ENCODE measurements around the gene CNN2. TPM values are rescaled to one million over a fixed set of nuclear protein-coding genes. Genes with fewer than 3 reads are reported as not detected.

The CNN2 gene
- total and polyA plus RNA-seq, 2 of the 8 experiments (the other 6 are each of a cell fraction or from before 2014, with no cell fraction given), result 189 to 551 TPM

- no peak for FAIRE-seq
- TF ChIP-seq SUZ12 (IDR thresholded peaks at IDR 0.05; ENCODE audit: low read length) (no peak), HDAC2 (IDR thresholded peaks at IDR 0.05; ENCODE audit: borderline replicate concordance in 1 of 2, low read depth in 2 of 2, low read length in 2 of 2) (peak; percentile 46 to 72; a peak in 1 of 4 replicates), TEAD4 (IDR thresholded peaks at IDR 0.05; ENCODE audit: low read depth, low read length) (no peak), CBX8 (IDR thresholded peaks at IDR 0.05; ENCODE audit: borderline replicate concordance, low read depth, low read length) (no peak), ZNF274 (IDR thresholded peaks at IDR 0.05; ENCODE audit: borderline replicate concordance, extremely low read depth, low read length) (no peak), NRF1 (IDR thresholded peaks at IDR 0.05; ENCODE audit: low read depth, low read length) (peak; percentile 94), YY1 (IDR thresholded peaks at IDR 0.05; ENCODE audit: low read depth, low read length) (peak; percentile 99), ATF3 (IDR thresholded peaks at IDR 0.05; ENCODE audit: insufficient read depth, low read depth, low read length) (peak; percentile 49; the same call in 1 of the 2 replicates), RFX5 (IDR thresholded peaks at IDR 0.05; ENCODE audit: borderline replicate concordance, low read depth, low read length) (no peak), CHD2 (IDR thresholded peaks at IDR 0.05; ENCODE audit: low read length) (0 out of 2 replicates have a peak, but pooled peaks have one; percentile 28)
These were observed 42.0 kb upstream of the CNN2 start, which contains the start of gene WDR18 for GRCh38 chr19:984165-984967. Gene WDR18, plus strand, starts transcription at chr19:984345. Its CDS starts 9 bp downstream, at chr19:984354.

More at GRCh38 chr19:984165-984967, 42.0 kb upstream of the CNN2 start, which contains the start of gene WDR18:
- H3K56ac ChIP-seq (replicated peaks; ENCODE audit: insufficient read length, low read depth, low read length), result peak within 1 kb of the TSS; percentile 94
- ChIA-PET CTCF (ENCODE audit: partially characterized antibody) (interaction anchor here (0.6 to 7.3 kb wide), 15 partner anchors 8 to 478 kb away, joined by 3 to 113 read pairs (median 4); no protein-coding TSS in a partner anchor), POLR2A (ENCODE audit: partially characterized antibody) (interaction anchor here (0.7 to 4.8 kb wide), 36 partner anchors 9 to 232 kb away, joined by 3 to 33 read pairs (median 4); partner anchors contain the start of genes CFD and CNN2)
- H2BK15ac ChIP-seq (ENCODE audit: low read length), result no peak within 1 kb of the TSS
- H3K27ac ChIP-seq (ENCODE audit: low read depth, low read length), result peak within 1 kb of the TSS; percentile 96
- H3K79me1 ChIP-seq (ENCODE audit: low read depth, low read length), result peaks cover 5% of the 10 kb centered on the region
- H4K8ac ChIP-seq (ENCODE audit: extremely low read depth, insufficient read depth, low read length), result peak within 1 kb of the TSS; percentile 100
- H3K14ac ChIP-seq (ENCODE audit: insufficient read length), result no peak within 1 kb of the TSS
- no peak within 1 kb of the TSS for H3K23ac ChIP-seq (ENCODE audit: insufficient read length)
- 0 out of 2 replicates have a peak within 1 kb of the TSS, but pooled peaks have one; percentile 17 for H2BK12ac ChIP-seq (ENCODE audit: low read depth, low read length)
- peak within 1 kb of the TSS; percentile 87 to 99 (median 92) for H3K4me3 ChIP-seq (ENCODE audit: extremely low read depth in 1 of 4, insufficient read depth in 2 of 4, low read depth in 3 of 4, low read length in 4 of 4)
- H2AFZ ChIP-seq (ENCODE audit: low read length), result peak within 1 kb of the TSS; percentile 43; the same call in 1 of the 2 replicates
- H3K18ac ChIP-seq (ENCODE audit: extremely low read depth, low read length), result peak within 1 kb of the TSS; percentile 97
- peak within 1 kb of the TSS; percentile 84 to 98 (median 96) for H3K9ac ChIP-seq (replicated peaks in 1 of 4; ENCODE audit: extremely low read depth in 1 of 4, low read depth in 3 of 4, low read length in 3 of 4)
- peaks cover 0 to 14% (median 9%) of the 10 kb centered on the region in 4 experiments; a peak in 5 of 7 replicates for H3K4me1 ChIP-seq (replicated peaks in 1 of 4; ENCODE audit: control insufficient read depth in 3 of 4, insufficient read depth in 4 of 4, low read length in 3 of 4)
- H2BK120ac ChIP-seq (replicated peaks; ENCODE audit: low read depth, low read length), result no peak within 1 kb of the TSS
- peak within 1 kb of the TSS; percentile 98 for H3K4ac ChIP-seq (replicated peaks; ENCODE audit: insufficient read length, low read depth, low read length)
- peak within 1 kb of the TSS; percentile 98 for H4K91ac ChIP-seq (replicated peaks; ENCODE audit: insufficient read length, low read length)
- H3K4me2 ChIP-seq (ENCODE audit: insufficient read depth in 1 of 2, low read depth in 2 of 2, low read length in 2 of 2), result peak within 1 kb of the TSS; percentile 72 to 87
- H3K23me2 ChIP-seq (ENCODE audit: low read depth, low read length), result peaks cover 4% of the 10 kb centered on the region; the same call in 1 of the 2 replicates
- 0 out of 2 replicates have a peak within 1 kb of the TSS, but pooled peaks have one; percentile 86 for H2BK20ac ChIP-seq (ENCODE audit: low read length)
- 1% methylated on average over 50 of the region's 78 CpGs; no CpG with 5 or more reads in 1 of the 2 experiments for WGBS, 2 experiments (ENCODE audit: extremely low coverage in 1 of 2, insufficient coverage in 1 of 2, insufficient read length in 1 of 2, insufficient replicate concordance in 2 of 2, low coverage in 1 of 2, low lambda C conversion rate in 2 of 2, missing lambda C conversion rate in 1 of 2)
- peak within 1 kb of the TSS; percentile 94 for H4K5ac ChIP-seq (ENCODE audit: insufficient read length, low read depth, low read length)
- no peaks in the 10 kb centered on the region for H3K9me3 ChIP-seq (ENCODE audit: insufficient read depth in 2 of 2, low read depth in 1 of 2, low read length in 1 of 2)
- DNase-seq (ENCODE audit: low read depth in 1 of 2, low spot score in 2 of 2), result peak; percentile 76 to 95
- H4K20me1 ChIP-seq (replicated peaks in 1 of 2; ENCODE audit: control insufficient read depth in 1 of 2, insufficient read depth in 2 of 2, low read length in 2 of 2), result peaks cover 0 to 3% of the 10 kb centered on the region in 2 experiments
- H3K79me2 ChIP-seq (ENCODE audit: control insufficient read depth in 1 of 2, insufficient read depth in 2 of 2, low read length in 2 of 2), result peaks cover 0 to 17% of the 10 kb centered on the region in 2 experiments; a peak in 2 of 4 replicates
- no peaks in the 10 kb centered on the region for H3K27me3 ChIP-seq (replicated peaks in 1 of 4; ENCODE audit: control insufficient read depth in 3 of 4, extremely low read depth in 1 of 4, insufficient read depth in 3 of 4, low read length in 3 of 4)
- H3K36me3 ChIP-seq (ENCODE audit: control insufficient read depth in 2 of 4, insufficient read depth in 4 of 4, low read length in 3 of 4), result peaks cover 5 to 14% (median 12%) of the 10 kb centered on the region in 4 experiments; a peak in 5 of 8 replicates
- peak within 1 kb of the TSS; percentile 98 for H2BK5ac ChIP-seq (ENCODE audit: low read depth, low read length)
- peak within 1 kb of the TSS; percentile 90; the same call in 1 of the 2 replicates for H2AK5ac ChIP-seq (ENCODE audit: low read depth, low read length)

Data from H1 (cell line).